Measurements from ENCODE around the gene VTI1A. TPM values are rescaled to one million over a fixed set of nuclear protein-coding genes. Genes with fewer than 3 reads are reported as not detected.

Gene VTI1A
- total and polyA plus RNA-seq, 2 of the 8 experiments (the other 6 are each of a cell fraction or from before 2014, with no cell fraction given), result 6.0 to 20.0 TPM

DNA sequence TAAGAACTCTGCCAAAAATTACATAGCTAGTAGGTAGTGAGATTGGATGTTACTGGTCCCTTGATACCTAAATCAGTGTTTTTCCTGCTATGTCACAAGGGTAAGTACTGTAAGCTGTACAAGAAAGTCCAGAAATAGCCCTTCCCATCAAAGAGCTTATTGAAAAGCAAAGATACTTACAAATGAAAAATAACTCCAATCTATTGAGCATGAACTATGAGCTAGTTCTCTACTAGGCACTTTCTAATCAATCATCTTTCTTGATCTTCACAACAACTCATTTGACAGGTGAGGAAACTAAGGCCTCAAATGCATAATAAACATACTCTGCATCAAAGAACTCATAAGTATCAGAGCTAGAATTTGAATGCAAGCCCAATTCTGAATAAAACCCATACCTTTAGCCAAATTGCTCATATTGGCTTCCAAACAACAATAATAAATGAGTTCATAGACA lies 253.2 kb downstream of the VTI1A start:
- ChIA-PET POLR2A (ENCODE audit: partially characterized antibody) (interaction anchor here (0.7 kb wide), 1 partner anchor 11 kb away, joined by 3 read pairs; no protein-coding TSS in a partner anchor), CTCF (ENCODE audit: partially characterized antibody) (interaction anchor here (2.5 to 6.6 kb wide), 2 partner anchors 11 to 22 kb away, joined by 11 to 40 read pairs; no protein-coding TSS in a partner anchor)
- Histone ChIP-seq H4K5ac (ENCODE audit: insufficient read length, low read depth, low read length) (no peak overlapping the region), H3K36me3 (ENCODE audit: control insufficient read depth in 2 of 4, insufficient read depth in 4 of 4, low read length in 3 of 4) (no peaks in the 10 kb centered on the region), H3K27ac (ENCODE audit: low read depth, low read length) (no peak overlapping the region), H3K79me1 (ENCODE audit: low read depth, low read length) (no peaks in the 10 kb centered on the region), H3K23me2 (ENCODE audit: low read depth, low read length) (no peaks in the 10 kb centered on the region; the same call in 1 of the 2 replicates), H3K18ac (ENCODE audit: extremely low read depth, low read length) (no peak overlapping the region), H3K4me2 (ENCODE audit: insufficient read depth in 1 of 2, low read depth in 2 of 2, low read length in 2 of 2) (no peak overlapping the region), H2BK15ac (ENCODE audit: low read length) (no peak overlapping the region), H3K4ac (replicated peaks; ENCODE audit: insufficient read length, low read depth, low read length) (no peak overlapping the region), H3K14ac (ENCODE audit: insufficient read length) (no peak overlapping the region), H3K79me2 (ENCODE audit: control insufficient read depth in 1 of 2, insufficient read depth in 2 of 2, low read length in 2 of 2) (no peaks in the 10 kb centered on the region), H4K8ac (ENCODE audit: extremely low read depth, insufficient read depth, low read length) (no peak overlapping the region), H4K20me1 (replicated peaks in 1 of 2; ENCODE audit: control insufficient read depth in 1 of 2, insufficient read depth in 2 of 2, low read length in 2 of 2) (no peaks in the 10 kb centered on the region), H2AFZ (ENCODE audit: low read length) (no peak overlapping the region), H2BK20ac (ENCODE audit: low read length) (no peak overlapping the region; the same call in 1 of the 2 replicates), H3K9me3 (ENCODE audit: insufficient read depth in 2 of 2, low read depth in 1 of 2, low read length in 1 of 2) (no peaks in the 10 kb centered on the region), H3K9ac (replicated peaks in 1 of 4; ENCODE audit: extremely low read depth in 1 of 4, low read depth in 3 of 4, low read length in 3 of 4) (no peak overlapping the region), H3K56ac (replicated peaks; ENCODE audit: insufficient read length, low read depth, low read length) (no peak overlapping the region), H2AK5ac (ENCODE audit: low read depth, low read length) (no peak overlapping the region), H4K91ac (replicated peaks; ENCODE audit: insufficient read length, low read length) (no peak overlapping the region), H3K4me3 (ENCODE audit: extremely low read depth in 1 of 4, insufficient read depth in 2 of 4, low read depth in 3 of 4, low read length in 4 of 4) (no peak overlapping the region), H3K27me3 (replicated peaks in 1 of 4; ENCODE audit: control insufficient read depth in 3 of 4, extremely low read depth in 1 of 4, insufficient read depth in 3 of 4, low read length in 3 of 4) (no peaks in the 10 kb centered on the region), H2BK12ac (ENCODE audit: low read depth, low read length) (no peak overlapping the region), H2BK5ac (ENCODE audit: low read depth, low read length) (no peak overlapping the region), H2BK120ac (replicated peaks; ENCODE audit: low read depth, low read length) (no peak overlapping the region), H3K4me1 (replicated peaks in 1 of 4; ENCODE audit: control insufficient read depth in 3 of 4, insufficient read depth in 4 of 4, low read length in 3 of 4) (no peaks in the 10 kb centered on the region), H3K23ac (ENCODE audit: insufficient read length) (no peak overlapping the region)
- DNase-seq (ENCODE audit: low read depth in 1 of 2, low spot score in 2 of 2) (no peak), FAIRE-seq (no peak)
- TF ChIP-seq, protein P1, sequence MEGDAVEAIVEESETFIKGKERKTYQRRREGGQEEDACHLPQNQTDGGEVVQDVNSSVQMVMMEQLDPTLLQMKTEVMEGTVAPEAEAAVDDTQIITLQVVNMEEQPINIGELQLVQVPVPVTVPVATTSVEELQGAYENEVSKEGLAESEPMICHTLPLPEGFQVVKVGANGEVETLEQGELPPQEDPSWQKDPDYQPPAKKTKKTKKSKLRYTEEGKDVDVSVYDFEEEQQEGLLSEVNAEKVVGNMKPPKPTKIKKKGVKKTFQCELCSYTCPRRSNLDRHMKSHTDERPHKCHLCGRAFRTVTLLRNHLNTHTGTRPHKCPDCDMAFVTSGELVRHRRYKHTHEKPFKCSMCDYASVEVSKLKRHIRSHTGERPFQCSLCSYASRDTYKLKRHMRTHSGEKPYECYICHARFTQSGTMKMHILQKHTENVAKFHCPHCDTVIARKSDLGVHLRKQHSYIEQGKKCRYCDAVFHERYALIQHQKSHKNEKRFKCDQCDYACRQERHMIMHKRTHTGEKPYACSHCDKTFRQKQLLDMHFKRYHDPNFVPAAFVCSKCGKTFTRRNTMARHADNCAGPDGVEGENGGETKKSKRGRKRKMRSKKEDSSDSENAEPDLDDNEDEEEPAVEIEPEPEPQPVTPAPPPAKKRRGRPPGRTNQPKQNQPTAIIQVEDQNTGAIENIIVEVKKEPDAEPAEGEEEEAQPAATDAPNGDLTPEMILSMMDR (IDR thresholded peaks at IDR 0.05; ENCODE audit: control extremely low read depth in 1 of 3, insufficient read depth in 1 of 3, low read depth in 1 of 3, low read length in 3 of 3), result no peak
